ENCODE measurements around the gene CLBA1.
"Not testable (repeated sequence)": the region's sequence is repeated elsewhere in the genome, so short reads cannot be mapped to it uniquely, and the experiment has no call there.

The CLBA1 gene

GRCh38 chr14:104985675-104986486 lies at the start of gene CLBA1:
CLBA1 (plus strand) TSS chr14:104985788; CDS start chr14:104986432, 644 bp downstream.
- DNase-seq: peak; percentile 92

- no peak for DNase-seq
Observed at GRCh38 chr14:104935955-104936354, 49.6 kb upstream of the CLBA1 start.

GRCh38 chr14:104936361-104937155 lies 49.0 kb upstream of the CLBA1 start:
- no peak for DNase-seq

- no peak for DNase-seq
Observed at GRCh38 chr14:104937161-104937560, 48.4 kb upstream of the CLBA1 start.

- DNase-seq: no peak
Observed at GRCh38 chr14:104937694-104938365, 47.8 kb upstream of the CLBA1 start.

- DNase-seq: no peak
Observed at GRCh38 chr14:104938436-104938835, 47.2 kb upstream of the CLBA1 start.

GRCh38 chr14:104938960-104939359 lies 46.6 kb upstream of the CLBA1 start:
- no peak for DNase-seq

GRCh38 chr14:104939666-104940410 lies 45.8 kb upstream of the CLBA1 start:
- no peak for DNase-seq

GRCh38 chr14:104940526-104941150 lies 45.0 kb upstream of the CLBA1 start:
- DNase-seq: no peak

GRCh38 chr14:104941508-104942365 lies 43.9 kb upstream of the CLBA1 start:
- no peak for DNase-seq

- no peak for DNase-seq
Observed at GRCh38 chr14:104942586-104942985, 43.0 kb upstream of the CLBA1 start.

GRCh38 chr14:104943216-104944015 lies 42.2 kb upstream of the CLBA1 start:
- not testable (repeated sequence) for DNase-seq

GRCh38 chr14:104944016-104944308 lies 41.6 kb upstream of the CLBA1 start:
- not testable (repeated sequence) for DNase-seq

- DNase-seq: not testable (repeated sequence)
Observed at GRCh38 chr14:104944436-104945205, 41.0 kb upstream of the CLBA1 start.

- DNase-seq: not testable (repeated sequence)
Observed at GRCh38 chr14:104945266-104945665, 40.3 kb upstream of the CLBA1 start.

- DNase-seq: not testable (repeated sequence)
Observed at GRCh38 chr14:104945986-104946965, 39.3 kb upstream of the CLBA1 start.

- not testable (repeated sequence) for DNase-seq
Observed at GRCh38 chr14:104947201-104947600, 38.4 kb upstream of the CLBA1 start.
